HG02973 (cell line): ENCODE measurements around the gene ATCAY.
"Not testable (repeated sequence)": the region's sequence is repeated elsewhere in the genome, so short reads cannot be mapped to it uniquely, and the experiment has no call there.

Experiments
- ATAC-seq: cut with Tn5 transposase; IDR thresholded peaks from one replicate; pipeline ENCODE4 v1.9.1; 2021; ENCODE audit warnings: moderate library complexity; ENCODE audit not compliant: unreplicated experiment

The ATCAY gene

DNA sequence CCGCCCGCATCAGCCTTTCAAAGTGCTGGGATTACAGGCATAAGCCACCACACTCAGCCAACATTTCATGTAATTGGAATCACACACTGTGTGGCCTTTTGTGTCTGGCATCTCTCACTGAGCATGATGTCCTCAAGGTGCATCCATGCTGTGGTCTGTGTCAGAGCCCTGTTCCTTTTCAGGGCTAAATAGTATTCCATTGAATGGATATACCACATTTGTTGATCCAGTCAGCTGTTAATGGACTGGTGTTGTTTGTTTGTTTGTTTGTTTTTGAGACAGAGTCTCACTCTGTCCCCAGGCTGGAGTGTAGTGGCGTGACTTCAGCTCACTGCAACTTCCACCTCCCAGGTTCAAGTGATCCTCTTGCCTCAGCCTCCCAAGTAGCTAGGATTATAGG, 17.9 kb downstream of the ATCAY start:
- no peak for ATAC-seq

DNA sequence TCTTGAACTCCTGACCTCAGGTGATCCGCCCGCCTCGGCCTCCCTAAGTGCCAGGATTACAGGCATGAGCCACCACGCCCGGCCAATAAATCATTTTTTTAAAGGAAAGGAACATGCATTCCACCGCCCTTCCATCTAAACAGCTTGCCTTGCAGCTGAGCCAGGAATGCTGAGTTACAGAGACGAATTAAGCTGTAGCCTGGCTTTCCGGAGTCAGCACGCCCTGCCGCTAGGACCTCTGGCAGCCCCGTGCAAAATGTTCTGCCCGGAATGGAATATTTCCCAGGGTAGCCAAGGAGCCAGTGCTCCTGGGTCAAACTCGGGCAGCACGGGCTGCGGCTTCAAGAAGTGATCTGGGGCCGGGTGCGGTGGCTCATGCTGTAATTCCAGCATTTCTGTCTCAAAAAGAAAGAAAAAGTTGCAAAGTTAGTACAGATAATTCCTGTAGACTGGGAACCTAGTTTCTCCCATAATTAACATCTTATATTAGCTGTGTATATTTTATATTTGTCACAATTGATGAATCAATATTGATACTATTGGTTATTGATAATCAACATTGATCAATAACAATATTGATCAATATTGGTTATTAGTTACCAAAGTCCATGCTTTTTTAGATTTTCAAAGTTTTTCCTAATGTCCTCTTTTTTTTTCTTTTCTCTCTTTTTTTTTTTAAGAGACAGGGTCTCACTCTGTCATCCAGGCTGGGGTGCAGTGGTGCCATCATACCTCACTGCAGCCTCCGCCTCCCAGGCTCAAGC, 19.2 kb downstream of the ATCAY start:
- no peak for ATAC-seq

DNA sequence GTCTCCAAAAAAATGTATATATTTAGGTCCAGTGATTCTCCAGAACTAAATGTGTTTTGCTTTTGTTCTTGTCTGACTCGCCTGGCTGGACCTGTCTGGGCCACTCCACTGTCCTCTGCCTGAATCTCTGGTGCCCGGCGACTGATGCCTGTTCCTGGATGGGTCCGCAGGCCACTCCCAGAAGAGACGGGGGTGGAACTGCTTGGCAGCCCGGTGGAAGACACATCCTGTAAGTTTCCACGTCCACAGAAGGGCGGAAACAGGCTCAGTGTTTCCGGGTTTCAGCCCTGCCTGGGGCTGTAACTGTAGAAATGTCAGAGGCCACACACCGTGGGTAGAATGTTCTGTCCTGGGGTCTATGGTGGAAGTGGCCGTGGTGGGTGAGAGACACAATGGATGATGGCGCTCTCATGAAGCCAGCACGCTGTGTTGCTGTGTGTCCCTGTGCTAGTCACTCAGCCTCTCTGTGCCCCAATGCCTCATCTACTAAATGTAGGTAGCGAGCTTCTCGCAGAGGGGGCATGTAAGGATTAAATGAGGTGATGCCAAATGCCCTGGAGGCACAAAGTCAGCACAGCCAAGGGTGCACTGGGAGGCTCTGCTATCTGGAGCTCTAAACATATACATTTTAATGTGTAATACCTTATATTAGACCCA, 22.0 kb downstream of the ATCAY start:
- ATAC-seq: no peak

DNA sequence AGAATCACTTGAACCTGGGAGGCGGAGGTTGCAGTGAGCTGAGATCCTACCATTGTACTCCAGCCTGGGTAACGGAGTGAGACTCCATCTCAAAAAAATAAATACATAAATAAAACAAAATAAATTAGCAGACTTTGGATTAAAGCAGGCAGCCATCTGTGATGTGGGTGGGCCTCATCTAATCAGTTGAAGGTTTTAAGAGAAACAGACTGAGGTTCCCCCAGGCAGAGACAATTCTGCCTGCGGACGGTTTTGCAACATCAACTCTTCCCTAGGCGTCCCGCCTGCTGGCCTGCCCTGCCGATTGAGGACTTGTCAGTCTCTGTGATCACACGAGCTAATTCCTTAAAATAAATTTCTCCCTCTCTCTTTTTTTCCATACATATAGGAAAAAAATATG, 23.7 kb downstream of the ATCAY start:
- ATAC-seq: no peak

DNA sequence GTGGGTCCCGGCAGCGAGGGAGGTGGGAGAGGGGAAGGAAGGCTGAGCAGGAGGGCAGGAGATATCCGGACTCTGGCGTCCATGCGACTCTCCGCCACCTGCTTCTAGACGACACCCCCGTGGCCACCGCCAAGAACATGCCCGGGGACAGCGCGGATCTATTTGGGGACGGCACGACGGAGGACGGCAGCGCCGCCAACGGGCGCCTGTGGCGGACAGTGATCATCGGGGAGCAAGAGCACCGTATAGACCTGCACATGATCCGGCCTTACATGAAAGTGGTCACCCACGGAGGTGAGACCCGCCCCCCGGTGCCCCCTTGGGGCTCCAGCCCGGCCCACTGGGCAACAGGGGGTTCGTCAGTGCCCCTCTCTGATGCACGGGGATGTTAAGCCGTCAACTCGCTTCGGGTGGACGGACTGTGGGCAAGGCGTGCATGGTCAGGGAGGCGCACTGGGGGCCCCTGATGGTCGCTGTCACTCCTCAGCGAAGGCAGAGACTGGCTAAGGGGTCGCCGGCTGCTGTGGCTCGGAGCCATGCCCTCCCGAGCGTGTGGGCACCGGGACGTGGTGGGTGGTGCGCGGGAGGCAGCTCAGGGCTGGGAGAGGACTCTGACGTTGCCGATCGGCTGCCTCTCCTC, 27.3 kb downstream of the ATCAY start:
- ATAC-seq: no peak

DNA sequence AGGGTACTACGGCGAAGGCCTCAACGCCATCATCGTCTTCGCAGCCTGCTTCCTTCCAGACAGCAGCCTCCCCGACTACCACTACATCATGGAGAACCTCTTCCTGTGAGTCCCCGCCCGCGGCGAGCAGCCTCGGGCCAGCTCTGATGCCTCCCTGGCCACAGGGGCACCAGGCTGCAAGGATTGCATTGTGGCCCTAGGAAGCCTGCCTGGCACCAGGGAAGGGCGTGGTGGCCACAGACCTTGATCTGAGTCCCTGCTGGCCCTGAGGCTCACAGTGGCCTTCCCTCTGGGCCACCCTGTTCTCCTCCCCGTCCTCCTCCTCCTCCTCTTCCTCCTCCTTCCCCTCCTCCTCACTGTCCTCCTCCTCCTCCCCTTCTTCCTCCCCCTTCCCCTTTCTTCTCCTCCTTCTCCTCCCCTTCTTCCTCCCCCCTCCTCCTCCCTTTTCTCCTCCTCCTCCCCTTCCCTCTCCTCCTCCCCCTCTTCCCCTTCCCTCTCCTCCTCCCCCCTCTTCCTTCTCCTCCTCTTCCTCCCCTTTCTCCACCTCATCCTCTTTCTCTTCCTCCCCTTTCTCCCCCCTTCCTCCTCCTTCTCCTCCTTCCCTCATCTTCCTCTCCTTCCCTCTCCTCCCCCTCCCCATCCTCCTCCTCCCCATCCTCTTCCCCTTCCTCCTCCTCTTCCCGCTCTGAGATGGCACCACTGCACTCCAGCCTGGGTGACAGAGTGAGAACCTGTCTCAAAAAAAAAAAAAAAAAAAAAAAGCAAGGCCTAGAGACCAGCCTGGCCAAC, 28.0 kb downstream of the ATCAY start:
- no peak for ATAC-seq

DNA sequence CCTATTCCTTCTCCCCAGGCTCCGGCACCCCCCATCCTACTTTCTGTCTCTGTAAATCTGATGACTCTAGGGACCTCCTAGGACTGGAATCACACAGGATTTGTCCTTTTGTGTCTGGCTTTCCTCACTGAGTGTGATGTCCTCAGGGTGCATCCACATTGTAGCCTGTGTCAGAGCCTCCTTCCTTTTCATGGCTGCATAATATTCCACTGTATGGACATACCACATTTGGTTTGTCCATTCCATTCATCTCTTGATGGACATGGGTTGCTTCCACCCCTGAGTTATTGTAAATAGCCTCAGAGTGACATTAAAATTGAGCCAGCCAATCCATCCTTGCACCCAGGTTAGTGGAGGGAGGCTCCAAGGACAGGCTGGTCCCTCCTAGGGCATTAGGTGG, 29.6 kb downstream of the ATCAY start:
- ATAC-seq: no peak

DNA sequence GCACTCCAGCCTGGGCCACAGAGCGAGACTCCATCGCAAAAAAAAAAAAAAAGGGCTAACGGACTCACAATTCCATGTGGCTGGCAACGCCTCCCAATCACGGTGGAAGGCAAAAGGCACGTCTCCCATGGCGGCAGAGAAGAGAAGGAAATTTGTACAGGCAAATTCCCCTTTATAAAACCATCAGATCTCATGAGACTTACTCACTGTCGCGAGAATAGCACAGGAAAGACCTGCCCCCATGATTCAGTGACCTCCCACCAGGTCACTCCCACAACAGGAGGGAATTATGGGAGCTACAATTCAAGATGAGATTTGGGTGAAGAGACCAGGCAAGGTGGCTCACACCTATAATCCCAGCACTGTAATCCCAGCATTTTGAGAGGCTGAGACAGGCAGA, 33.7 kb downstream of the ATCAY start:
- ATAC-seq: no peak

DNA sequence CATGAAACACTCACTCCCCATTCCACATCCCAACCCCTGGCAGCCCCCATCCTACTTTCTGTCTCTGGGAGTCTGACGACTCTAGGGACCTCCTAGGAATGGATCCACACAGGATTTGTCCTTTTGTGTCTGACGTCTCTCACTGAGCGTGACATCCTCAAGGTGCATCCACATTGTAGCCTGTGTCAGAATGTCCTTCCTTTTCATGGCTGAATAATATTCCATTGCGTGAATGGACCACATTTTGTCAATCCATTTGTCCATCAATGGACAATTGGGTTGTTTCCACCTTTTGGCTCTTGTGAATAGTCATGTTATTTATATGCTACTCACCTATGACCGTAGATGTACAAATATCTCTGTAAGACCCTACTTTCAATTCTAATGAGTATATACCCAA, 35.5 kb downstream of the ATCAY start:
- no peak for ATAC-seq

DNA sequence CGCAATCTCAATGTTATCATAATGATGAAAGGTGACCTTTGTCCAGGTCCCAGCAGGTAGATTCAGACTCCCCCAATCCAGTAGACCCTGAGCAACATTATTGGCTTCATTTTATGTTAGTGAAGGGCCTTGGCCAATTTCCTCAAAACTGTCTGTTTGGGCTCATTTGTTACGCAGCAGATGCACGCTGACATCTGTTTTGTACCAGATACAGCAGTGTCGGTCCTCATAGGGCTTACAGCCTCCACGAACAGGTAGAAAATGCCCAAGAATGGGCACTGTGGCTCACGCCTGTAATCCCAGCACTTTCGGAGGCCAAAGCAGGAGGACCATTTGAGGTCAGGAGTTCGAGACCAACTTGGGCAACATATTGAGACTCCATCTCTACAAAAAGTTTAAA, 39.3 kb downstream of the ATCAY start:
- no peak for ATAC-seq

DNA sequence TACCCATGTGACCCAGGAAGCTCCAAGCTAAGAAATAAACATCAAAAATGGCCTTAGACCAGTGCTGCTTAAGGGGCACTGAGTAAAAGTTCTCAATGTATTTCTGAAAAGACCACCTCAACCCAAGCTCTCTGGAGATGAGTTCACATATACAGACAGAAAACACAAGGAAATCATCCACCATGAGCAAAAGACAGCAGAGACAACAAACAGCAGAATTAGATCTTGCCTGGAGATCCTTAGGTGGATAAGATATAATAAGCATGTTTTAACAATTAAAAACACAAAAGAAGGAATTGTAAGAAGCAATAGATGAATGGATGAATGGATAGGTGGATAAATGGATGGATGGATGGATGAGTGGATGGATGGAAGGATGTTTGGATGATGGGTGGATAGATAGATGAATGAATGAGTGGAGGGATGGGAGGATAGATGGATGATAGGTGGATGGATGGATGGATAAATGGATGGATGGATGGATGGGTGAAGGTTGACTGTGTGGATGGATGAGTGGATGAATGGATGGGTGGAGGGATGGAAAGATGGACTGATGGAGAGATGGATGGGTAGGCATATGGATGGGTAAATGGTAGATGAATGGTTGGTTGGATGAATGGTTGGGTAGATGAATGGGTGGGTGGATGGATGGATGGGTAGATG, 42.7 kb downstream of the ATCAY start:
- ATAC-seq: no peak

DNA sequence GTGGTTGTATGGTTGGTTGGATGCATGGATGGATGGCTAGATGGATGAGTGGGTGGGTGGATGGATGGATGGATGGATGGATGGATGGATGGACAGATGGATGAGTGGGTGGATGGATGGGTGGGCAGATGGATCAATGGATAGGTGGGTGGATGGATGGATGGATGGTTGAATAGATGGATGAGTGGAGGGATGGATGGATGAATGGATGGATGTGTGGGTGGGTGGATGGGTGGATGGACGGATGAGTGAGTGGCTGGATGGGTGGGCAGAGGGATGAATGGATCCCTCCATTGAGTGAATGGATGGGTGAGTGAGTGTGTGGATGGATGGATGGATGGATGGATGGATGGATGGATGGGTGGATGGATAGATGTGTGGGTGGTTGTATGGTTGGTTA, 43.4 kb downstream of the ATCAY start:
- ATAC-seq: no peak

DNA sequence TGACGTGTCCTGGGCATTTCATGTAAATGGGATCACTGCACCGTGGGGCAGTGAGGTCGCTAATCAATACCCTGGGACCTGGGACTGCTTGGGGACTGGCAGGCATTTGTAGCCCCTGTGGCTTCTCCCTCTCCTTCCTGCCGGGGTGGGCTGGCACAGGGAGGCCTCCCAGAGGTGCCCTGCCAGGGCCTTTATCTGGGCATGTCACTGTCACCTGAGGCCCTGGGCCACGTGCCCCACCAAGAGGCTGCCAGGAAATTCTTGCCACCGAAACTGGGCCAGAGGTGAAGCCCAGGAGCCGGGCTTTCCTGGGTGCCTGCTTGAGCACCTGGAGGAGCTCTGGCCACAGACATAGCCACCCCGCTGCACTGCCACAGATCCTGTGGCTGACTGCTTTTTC, 50.6 kb downstream of the ATCAY start:
- no peak for ATAC-seq

DNA sequence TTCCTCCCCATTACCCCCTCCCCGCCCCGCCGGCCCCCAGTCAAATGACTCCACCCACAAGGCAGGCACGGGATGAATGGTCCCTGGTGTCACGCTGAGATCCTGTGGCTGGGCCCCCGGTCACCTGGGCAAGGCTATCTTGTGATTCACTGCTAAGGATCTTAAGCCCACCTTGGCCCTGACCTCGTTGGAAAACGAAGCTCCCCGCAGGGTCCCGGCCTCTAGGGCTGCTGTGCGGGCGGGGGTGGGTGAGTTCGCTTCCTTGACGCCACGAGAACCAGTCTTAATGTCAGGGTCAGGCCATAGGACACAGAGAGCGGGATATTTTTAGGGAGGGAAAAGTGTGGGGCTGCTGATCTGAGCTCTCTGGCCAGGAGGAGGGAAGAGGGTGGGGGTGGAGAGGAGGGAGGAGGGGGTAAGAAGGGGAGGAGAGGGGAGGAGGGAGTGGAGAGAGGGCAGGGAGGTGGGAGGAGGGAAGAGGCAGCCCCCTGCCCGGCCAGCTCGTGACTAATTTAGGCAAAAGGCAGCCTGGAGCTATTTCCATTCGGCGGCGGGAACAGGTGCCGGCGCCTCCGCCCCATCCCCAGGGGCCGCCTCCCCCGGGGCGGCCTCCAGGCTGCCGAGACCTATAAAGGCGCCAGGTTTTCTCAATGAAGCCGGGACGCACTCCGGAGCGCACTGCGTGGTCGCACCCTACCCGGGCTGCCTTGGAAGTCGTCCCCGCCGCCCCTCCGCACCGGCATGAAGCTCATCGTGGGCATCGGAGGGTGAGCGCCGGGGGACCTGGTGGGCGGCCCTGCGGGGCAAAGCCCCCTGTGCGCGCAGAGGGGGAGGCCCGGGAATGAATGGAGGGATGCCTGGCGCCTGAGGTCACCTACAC, 52.7 kb downstream of the ATCAY start, which contains the start of gene NMRK2:
Gene NMRK2 (plus strand): TSS at position 139 of the 880 bp plus-strand sequence. CDS start 603 bp downstream, at position 742.
- no peak for ATAC-seq

DNA sequence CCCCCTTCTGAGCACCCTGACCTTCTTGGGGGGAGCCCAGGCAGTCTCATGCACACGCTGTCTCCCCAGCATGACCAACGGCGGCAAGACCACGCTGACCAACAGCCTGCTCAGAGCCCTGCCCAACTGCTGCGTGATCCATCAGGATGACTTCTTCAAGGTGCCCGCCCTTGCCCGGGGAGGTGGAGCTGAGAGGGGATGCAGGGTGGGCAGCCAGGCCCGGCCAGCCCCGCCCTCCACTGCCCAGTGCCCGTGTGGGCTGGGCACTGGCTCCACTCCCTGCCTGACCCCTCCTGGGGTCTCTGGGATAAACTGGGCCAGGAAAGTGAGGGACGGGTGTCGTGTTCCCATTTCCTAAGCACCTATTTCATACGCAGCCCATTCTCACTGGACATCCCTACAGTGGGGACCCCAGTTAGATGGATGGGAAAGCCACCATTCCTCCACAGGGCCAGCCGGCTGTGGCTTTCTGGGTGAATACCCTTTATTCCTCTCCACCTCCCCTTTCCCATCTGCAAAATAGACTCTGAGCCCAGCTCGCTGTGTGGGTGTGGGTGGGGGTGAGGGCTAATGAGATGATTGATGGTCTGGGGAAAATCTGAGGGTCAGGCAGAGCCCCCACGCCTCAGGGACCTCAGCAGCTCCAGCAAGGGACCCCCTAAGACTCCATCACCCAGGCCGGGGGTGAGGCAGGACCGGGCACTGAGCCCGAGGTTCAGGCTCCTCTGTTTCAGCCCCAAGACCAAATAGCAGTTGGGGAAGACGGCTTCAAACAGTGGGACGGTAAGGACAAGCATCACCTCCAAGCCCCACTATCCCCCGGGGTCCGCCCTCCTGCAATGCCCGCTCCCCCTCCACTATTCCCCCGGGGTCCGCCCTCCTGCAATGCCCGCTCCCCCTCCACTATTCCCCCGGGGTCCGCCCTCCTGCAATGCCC, 56.3 kb downstream of the ATCAY start:
- no peak for ATAC-seq

DNA sequence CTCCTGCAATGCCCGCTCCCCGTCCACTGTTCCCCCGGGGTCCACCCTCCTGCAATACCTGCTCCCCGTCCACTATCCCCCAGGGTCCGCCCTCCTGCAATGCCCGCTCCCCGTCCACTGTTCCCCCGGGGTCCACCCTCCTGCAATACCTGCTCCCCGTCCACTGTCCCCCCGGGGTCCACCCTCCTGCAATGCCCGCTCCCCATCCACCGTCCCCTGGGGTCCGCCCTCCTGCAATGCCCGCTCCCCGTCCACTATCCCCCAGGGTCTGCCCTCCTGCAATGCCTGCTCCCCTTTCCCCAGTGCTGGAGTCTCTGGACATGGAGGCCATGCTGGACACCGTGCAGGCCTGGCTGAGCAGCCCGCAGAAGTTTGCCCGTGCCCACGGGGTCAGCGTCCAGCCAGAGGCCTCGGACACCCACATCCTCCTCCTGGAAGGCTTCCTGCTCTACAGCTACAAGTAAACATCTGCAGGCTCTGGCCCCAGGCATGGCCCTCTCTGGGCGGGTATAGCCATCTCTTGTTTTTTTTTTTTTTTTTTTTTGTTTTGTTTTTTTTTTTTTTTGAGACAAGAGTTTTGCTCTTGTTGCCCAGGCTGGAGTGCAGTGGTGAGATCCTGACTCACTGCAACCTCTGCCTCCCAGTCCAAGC, 57.9 kb downstream of the ATCAY start:
- not testable (repeated sequence) for ATAC-seq

DNA sequence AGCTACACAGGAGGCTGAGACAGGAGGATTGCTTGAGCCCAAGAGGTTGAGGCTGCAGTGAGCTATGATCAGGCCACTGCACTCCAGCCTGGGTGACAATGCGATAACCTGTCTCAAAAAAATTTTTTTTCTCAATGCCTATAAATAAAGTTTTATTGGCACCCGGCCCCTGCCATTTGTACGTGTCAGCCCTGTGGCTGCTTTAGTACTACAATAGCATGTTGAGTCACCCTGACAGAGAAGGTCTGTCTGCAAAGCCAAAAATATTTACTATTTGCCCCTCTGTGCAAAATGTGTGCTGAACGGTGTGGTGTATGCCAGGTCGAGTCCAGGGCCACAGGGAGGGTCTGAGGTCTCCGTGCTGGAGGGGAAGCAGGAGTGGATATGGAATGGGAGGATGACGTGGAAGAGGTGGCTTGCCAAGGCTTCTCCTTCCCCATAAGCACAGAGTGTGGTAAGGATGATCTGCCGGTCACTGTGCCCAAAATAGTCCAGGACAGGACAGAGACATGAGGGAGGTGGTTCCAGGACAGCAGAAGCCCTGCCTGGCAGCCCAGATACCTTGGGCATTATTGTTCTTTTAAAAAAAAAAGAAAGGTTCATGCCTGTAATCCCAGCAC, 62.4 kb downstream of the ATCAY start:
- no peak for ATAC-seq
